GM23248 (cell line): ENCODE data around the gene TDRD3. TPM values are rescaled to one million over a fixed set of nuclear protein-coding genes. Genes with fewer than 3 reads are reported as not detected.

Experiments
- DNase-seq: peaks from one replicate; pipeline ENCODE4 v3.0.0-alpha.2; 2015
- H2AFZ ChIP-seq: fragments of 200-600 bp; sonication (generic); 2 replicates; pipeline ENCODE4 v1.6.1; 2016; ENCODE audit warnings: antibody characterized with exemption
- H3F3A ChIP-seq: fragments of 200-600 bp; sonication (generic); 2 replicates; pipeline ENCODE4 v1.6.1; 2016; ENCODE audit warnings: mild to moderate bottlenecking, antibody characterized with exemption, mixed run types; ENCODE audit not compliant: insufficient read depth
- H3K27ac ChIP-seq: fragments of 200-600 bp; sonication (generic); 2 replicates; pipeline ENCODE4 v1.5.1; 2016; ENCODE audit warnings: mild to moderate bottlenecking
- H3K27me3 ChIP-seq: fragments of 200-600 bp; sonication (generic); replicated peaks from 2 replicates; pipeline ENCODE4 v1.6.1; 2016; ENCODE audit warnings: mild to moderate bottlenecking; ENCODE audit not compliant: insufficient read depth
- H3K36me3 ChIP-seq: fragments of 200-600 bp; sonication (generic); 2 replicates; pipeline ENCODE4 v1.6.1; 2016; ENCODE audit warnings: low read depth, mild to moderate bottlenecking
- H3K4me1 ChIP-seq: fragments of 200-600 bp; sonication (generic); 2 replicates; pipeline ENCODE4 v1.6.1; 2016; ENCODE audit warnings: mild to moderate bottlenecking; ENCODE audit not compliant: insufficient read depth
- H3K4me2 ChIP-seq: fragments of 200-600 bp; sonication (generic); one replicate; pipeline ENCODE4 v1.6.1; 2016; ENCODE audit warnings: mild to moderate bottlenecking; ENCODE audit not compliant: unreplicated experiment
- H3K4me3 ChIP-seq: fragments of 200-600 bp; sonication (generic); 2 replicates; pipeline ENCODE4 v1.5.1; 2016; ENCODE audit warnings: mild to moderate bottlenecking
- H3K79me2 ChIP-seq: fragments of 200-600 bp; sonication (generic); 2 replicates; pipeline ENCODE4 v1.6.1; 2016; ENCODE audit warnings: mild to moderate bottlenecking; ENCODE audit not compliant: insufficient read depth
- H3K9ac ChIP-seq: fragments of 200-600 bp; sonication (generic); 2 replicates; pipeline ENCODE4 v1.6.1; 2016; ENCODE audit warnings: mild to moderate bottlenecking
- H3K9me2 ChIP-seq: fragments of 200-600 bp; sonication (generic); 2 replicates; pipeline ENCODE4 v1.6.1; 2016; ENCODE audit warnings: mixed run types, mild to moderate bottlenecking, moderate library complexity; ENCODE audit not compliant: insufficient read depth
- H3K9me3 ChIP-seq: fragments of 200-600 bp; sonication (generic); one replicate; pipeline ENCODE4 v1.6.1; 2017; ENCODE audit warnings: low read depth
- H4K20me1 ChIP-seq: fragments of 200-600 bp; sonication (generic); 2 replicates; pipeline ENCODE4 v1.6.0; 2016; ENCODE audit not compliant: insufficient read depth
- EZH2 ChIP-seq: fragments of 200-600 bp; sonication (generic); IDR thresholded peaks from 2 replicates; pipeline ENCODE4 v1.6.1; 2018; ENCODE audit warnings: antibody characterized with exemption, mild to moderate bottlenecking; ENCODE audit not compliant: insufficient read depth, poor library complexity, severe bottlenecking
- EZH2phosphoT487 ChIP-seq: fragments of 200-600 bp; sonication (generic); IDR thresholded peaks from 2 replicates; pipeline ENCODE4 v1.6.1; 2018; ENCODE audit warnings: antibody characterized with exemption, moderate library complexity, mild to moderate bottlenecking, low read depth; ENCODE audit not compliant: insufficient read depth
- WGBS, 2 experiments: methylation state at CpG; one replicate each; pipeline ENCODE4 v1.1.6; 2015 to 2017; ENCODE audit warnings: low lambda C conversion rate in 2 of 2, low coverage in 1 of 2; ENCODE audit errors: missing lambda C conversion rate in 2 of 2; 5-methylcytosine and 5-hydroxymethylcytosine counted together
- in situ Hi-C: fragments of 300-500 bp; cut with MboI; formaldehyde crosslinking; loops from 2 replicates; pipeline ENCODE4 v1.15.0; 2020
- polyA plus RNA-seq: library from polyadenylated mRNA; unstranded; fragments of >200 nt; fragmentation: Nextera tagmentation; extraction: Ambion mirVana; gene quantifications from 2 replicates; pipeline ENCODE4 v1.2.1, GENCODE V29; 2016
- small RNA-seq: library from RNA; depleted of rRNA; stranded (forward); fragments of <200 nt; gene quantifications from one replicate; pipeline ENCODE3, GENCODE V24; 2014; ENCODE audit warnings: low read depth, low replicate concordance
- total RNA-seq: library from RNA; depleted of rRNA; stranded (reverse); fragments of >200 nt; shearing (Covaris generic); gene quantifications from 2 replicates; pipeline ENCODE4 v1.2.3, GENCODE V29; 2014; rRNA removed

The TDRD3 gene
- total and polyA plus RNA-seq, 2 experiments from 2014 or later, result 7.9 to 9.1 TPM

GRCh38 chr13:60617991-60618733 is 221.1 kb downstream of the TDRD3 start:
- peak; percentile 68 for DNase-seq
- Histone ChIP-seq H3K27me3 (peaks cover 61% of the 10 kb centered on the region), H3K4me2 (no peak overlapping the region), H3K79me2 (no peaks in the 10 kb centered on the region), H3K4me1 (peaks cover 7% of the 10 kb centered on the region; the same call in 1 of the 2 replicates), H4K20me1 (no peaks in the 10 kb centered on the region), H3K9me2 (no peaks in the 10 kb centered on the region), H3K27ac (no peak overlapping the region), H2AFZ (no peak overlapping the region), H3K9ac (no peak overlapping the region), H3F3A (no peaks in the 10 kb centered on the region), H3K36me3 (no peaks in the 10 kb centered on the region), H3K4me3 (no peak overlapping the region), H3K9me3 (no peaks in the 10 kb centered on the region)
- TF ChIP-seq EZH2, result no peak
- no peak for TF ChIP-seq EZH2phosphoT487
- WGBS, 2 experiments, result 18 to 19% methylated on average over 4 of the region's 4 CpGs
- in situ Hi-C loops, result loop anchor here (5.0 kb wide), 1 partner anchor 146 kb away; no protein-coding TSS in a partner anchor

GRCh38 chr13:60619461-60619860 is 222.4 kb downstream of the TDRD3 start:
- no peak for DNase-seq
- no peaks in the 10 kb centered on the region for H3K79me2 ChIP-seq
- H2AFZ ChIP-seq, result no peak overlapping the region
- no peak overlapping the region for H3K4me2 ChIP-seq
- peaks cover 7% of the 10 kb centered on the region; the same call in 1 of the 2 replicates for H3K4me1 ChIP-seq
- peaks cover 50% of the 10 kb centered on the region for H3K27me3 ChIP-seq
- TF ChIP-seq EZH2 (no peak), EZH2phosphoT487 (no peak)
- WGBS, 2 experiments, result 75 to 79% methylated on average over 2 of the region's 2 CpGs
- no peaks in the 10 kb centered on the region for H3K9me3 ChIP-seq
- in situ Hi-C loops, result loop anchor here (5.0 kb wide), 1 partner anchor 147 kb away; no protein-coding TSS in a partner anchor
- H3K36me3 ChIP-seq, result no peaks in the 10 kb centered on the region
- no peak overlapping the region for H3K9ac ChIP-seq
- no peaks in the 10 kb centered on the region for H3K9me2 ChIP-seq
- H3K4me3 ChIP-seq, result no peak overlapping the region
- no peaks in the 10 kb centered on the region for H4K20me1 ChIP-seq
- no peak overlapping the region for H3K27ac ChIP-seq
- no peaks in the 10 kb centered on the region for H3F3A ChIP-seq

DNA sequence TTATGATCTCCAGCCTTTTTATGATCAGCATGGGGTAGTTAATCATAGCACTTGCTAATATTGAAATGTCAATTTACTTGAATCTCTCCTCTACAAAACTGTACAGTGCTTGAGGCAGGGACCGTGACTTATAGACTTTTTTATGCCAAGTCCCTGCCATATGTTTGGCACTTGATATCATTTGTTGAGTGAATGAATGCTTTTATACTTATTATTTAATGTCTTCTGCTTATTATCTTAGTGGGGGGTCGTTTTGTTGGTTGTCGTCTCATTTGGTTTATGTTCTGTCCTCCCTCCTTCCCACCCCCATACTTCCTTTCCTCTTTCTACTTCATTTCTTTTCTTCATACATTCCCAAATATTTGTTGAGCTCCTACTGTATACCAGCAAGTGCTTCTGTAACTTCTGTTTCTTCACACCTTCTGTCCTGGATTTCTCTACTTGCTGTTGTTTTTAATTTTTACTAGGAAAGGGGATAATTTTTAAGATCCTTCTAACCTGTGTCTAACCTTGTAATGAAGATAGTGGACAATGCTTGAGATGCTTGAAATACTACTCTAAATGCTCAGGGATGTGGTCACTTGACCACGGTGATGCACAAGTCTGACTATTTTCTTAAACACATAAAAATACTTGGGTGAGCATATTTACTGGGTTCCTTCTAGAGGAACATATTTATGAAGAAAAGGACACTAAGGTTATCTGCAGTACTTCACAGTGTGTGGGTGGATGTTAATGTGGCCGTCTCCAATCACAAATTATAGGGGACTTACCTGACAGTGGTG is 223.8 kb downstream of the TDRD3 start:
- no peaks in the 10 kb centered on the region for H3K79me2 ChIP-seq
- H3F3A ChIP-seq, result no peaks in the 10 kb centered on the region
- in situ Hi-C loops, result no loop called here
- peaks cover 48% of the 10 kb centered on the region for H3K27me3 ChIP-seq
- H3K9ac ChIP-seq, result no peak overlapping the region
- no peaks in the 10 kb centered on the region for H3K9me2 ChIP-seq
- TF ChIP-seq EZH2, result no peak
- no peak for TF ChIP-seq EZH2phosphoT487
- no peak overlapping the region for H2AFZ ChIP-seq
- DNase-seq, result peak; percentile 32
- H3K4me1 ChIP-seq, result peaks cover 7% of the 10 kb centered on the region; the same call in 1 of the 2 replicates
- H3K27ac ChIP-seq, result no peak overlapping the region
- no peak overlapping the region for H3K4me2 ChIP-seq
- H3K4me3 ChIP-seq, result no peak overlapping the region
- 30% methylated on average over 5 of the region's 5 CpGs for WGBS, 2 experiments
- no peaks in the 10 kb centered on the region for H3K36me3 ChIP-seq
- no peaks in the 10 kb centered on the region for H3K9me3 ChIP-seq
- no peaks in the 10 kb centered on the region for H4K20me1 ChIP-seq

DNA sequence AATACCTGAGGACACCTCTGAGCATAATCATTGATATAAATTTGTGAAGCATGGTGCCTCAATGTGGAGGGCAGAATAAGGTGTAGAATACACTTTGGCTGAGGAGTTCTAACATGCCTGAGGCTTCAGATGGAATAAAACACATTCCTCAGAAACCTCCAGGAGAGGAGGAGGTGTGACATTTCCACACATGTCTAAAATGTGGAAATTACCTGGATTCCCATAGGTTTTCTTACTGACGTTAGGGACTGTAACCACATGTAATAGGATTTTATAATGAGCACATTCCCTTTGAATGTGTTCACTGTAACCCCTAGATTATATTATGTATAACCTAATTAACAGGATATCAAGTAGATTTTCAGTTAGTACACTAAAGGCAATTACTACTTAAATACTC is 226.1 kb downstream of the TDRD3 start:
- in situ Hi-C loops, result no loop called here
- H3K79me2 ChIP-seq, result no peaks in the 10 kb centered on the region
- no peaks in the 10 kb centered on the region for H4K20me1 ChIP-seq
- no peak overlapping the region for H3K9ac ChIP-seq
- H3K36me3 ChIP-seq, result no peaks in the 10 kb centered on the region
- no peak overlapping the region for H3K27ac ChIP-seq
- no peak overlapping the region for H3K4me2 ChIP-seq
- DNase-seq, result no peak
- peaks cover 7% of the 10 kb centered on the region; the same call in 1 of the 2 replicates for H3K4me1 ChIP-seq
- no peaks in the 10 kb centered on the region for H3K9me3 ChIP-seq
- 41 to 65% methylated on average over 1 of the region's 1 CpG for WGBS, 2 experiments
- TF ChIP-seq EZH2, result no peak
- no peak for TF ChIP-seq EZH2phosphoT487
- H3K27me3 ChIP-seq, result peaks cover 37% of the 10 kb centered on the region
- no peak overlapping the region for H3K4me3 ChIP-seq
- H2AFZ ChIP-seq, result no peak overlapping the region
- no peaks in the 10 kb centered on the region for H3K9me2 ChIP-seq
- H3F3A ChIP-seq, result no peaks in the 10 kb centered on the region

Small RNA genes lying within 50 kb of the gene (small RNA-seq; reads per million reads assigned to genes)
- gene RNA5SP31, result not detected

Other genes starting within 250 kb of the TDRD3 start
- 9.5 and 12.1 TPM in 2 replicates for gene DIAPH3, start 233.3 kb upstream of the TDRD3 start, total RNA-seq
- gene DIAPH3, start 233.3 kb upstream of the TDRD3 start, polyA plus RNA-seq, result 15.1 and 18.1 TPM in 2 replicates